Right hindlimb (tissue), 1 donor: ENCODE results near the gene KIF23.

ENCODE experiments used
- DNase-seq: peaks from one replicate; pipeline ENCODE4 v3.0.0-alpha.2; 2018

The KIF23 gene

GRCh38 chr15:69497667-69498066 is 83.5 kb downstream of the KIF23 start:
- DNase-seq = no peak
